ENCODE measurements around the gene KLK5. TPM values are rescaled to one million over a fixed set of nuclear protein-coding genes. Genes with fewer than 3 reads are reported as not detected.

Gene KLK5
- polyA plus RNA-seq, 3 donors = not detected

DNA sequence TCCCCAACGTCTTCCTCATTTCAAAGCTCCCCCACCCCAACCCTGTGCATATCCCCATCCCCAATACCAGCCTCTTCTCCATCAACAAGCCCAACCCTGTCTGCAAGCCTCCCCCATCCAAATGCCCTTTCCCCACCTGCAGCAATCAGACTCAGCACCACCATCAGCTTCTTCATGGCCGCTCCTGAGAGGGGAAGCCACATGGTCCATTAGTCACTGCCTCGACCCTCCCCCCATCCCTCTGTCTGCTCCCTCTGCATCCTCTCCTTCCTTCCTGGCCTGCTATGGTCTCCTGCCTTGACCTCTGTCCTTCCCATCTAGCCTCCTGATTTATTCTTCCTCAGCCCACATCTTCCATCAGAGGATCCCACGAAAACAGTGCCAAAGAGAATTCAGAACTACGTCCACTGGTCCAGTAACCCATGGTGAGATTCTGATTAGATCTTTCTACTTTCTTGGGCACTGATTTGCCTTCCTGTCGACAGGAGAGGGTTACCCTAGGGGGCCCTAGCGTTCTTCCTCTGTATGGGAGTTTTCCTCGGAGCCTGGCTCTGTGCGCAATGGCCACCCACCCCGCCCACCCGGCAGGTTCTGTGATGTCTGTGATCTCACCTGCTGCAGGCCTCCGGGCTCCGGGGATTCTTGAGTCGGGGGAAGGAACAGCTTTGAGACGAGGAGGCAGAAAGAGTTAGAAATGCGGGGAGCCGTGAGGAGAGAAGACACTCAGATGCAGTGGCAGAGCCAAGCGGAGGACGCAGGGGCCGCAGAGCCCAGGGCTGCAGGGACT is 15.3 kb upstream of the KLK5 start:
- Mint-ChIP-seq H3K27me3 (ENCODE audit: low read depth in 3 of 3) (peaks cover 8 to 19% (median 15%) of the 10 kb centered on the region in 3 donors), H3K4me3 (no peak overlapping the region), H3K36me3 (no peaks in the 10 kb centered on the region), H3K27ac (peak overlapping the region in 1 of 7 donors; percentile 41), H3K9me3 (peaks cover 0 to 5% (median 0%) of the 10 kb centered on the region in 7 donors), H3K4me1 (no peaks in the 10 kb centered on the region)
- H3K4me2 ChIP-seq (replicated peaks; ENCODE audit: extremely low read depth, low read length, poor library complexity, severe bottlenecking) = no peak overlapping the region
- no peak for DNase-seq
- WGBS (ENCODE audit: insufficient coverage) = 49% methylated on average over 19 of the region's 20 CpGs
- TF ChIP-seq, protein P1, sequence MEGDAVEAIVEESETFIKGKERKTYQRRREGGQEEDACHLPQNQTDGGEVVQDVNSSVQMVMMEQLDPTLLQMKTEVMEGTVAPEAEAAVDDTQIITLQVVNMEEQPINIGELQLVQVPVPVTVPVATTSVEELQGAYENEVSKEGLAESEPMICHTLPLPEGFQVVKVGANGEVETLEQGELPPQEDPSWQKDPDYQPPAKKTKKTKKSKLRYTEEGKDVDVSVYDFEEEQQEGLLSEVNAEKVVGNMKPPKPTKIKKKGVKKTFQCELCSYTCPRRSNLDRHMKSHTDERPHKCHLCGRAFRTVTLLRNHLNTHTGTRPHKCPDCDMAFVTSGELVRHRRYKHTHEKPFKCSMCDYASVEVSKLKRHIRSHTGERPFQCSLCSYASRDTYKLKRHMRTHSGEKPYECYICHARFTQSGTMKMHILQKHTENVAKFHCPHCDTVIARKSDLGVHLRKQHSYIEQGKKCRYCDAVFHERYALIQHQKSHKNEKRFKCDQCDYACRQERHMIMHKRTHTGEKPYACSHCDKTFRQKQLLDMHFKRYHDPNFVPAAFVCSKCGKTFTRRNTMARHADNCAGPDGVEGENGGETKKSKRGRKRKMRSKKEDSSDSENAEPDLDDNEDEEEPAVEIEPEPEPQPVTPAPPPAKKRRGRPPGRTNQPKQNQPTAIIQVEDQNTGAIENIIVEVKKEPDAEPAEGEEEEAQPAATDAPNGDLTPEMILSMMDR (IDR thresholded peaks at IDR 0.05) = no peak
- no peak overlapping the region for H3K27ac ChIP-seq (ENCODE audit: low read depth in 1 of 2, low read length in 2 of 2)
- H3K9ac ChIP-seq (ENCODE audit: insufficient read depth, low read length, poor library complexity, severe bottlenecking) = no peak overlapping the region
- H3K79me2 ChIP-seq (ENCODE audit: insufficient read depth, low read length) = no peaks in the 10 kb centered on the region
- H3K27me3 ChIP-seq (ENCODE audit: control insufficient read depth in 2 of 2, insufficient read depth in 2 of 2, low read length in 2 of 2) = no peaks in the 10 kb centered on the region
- H3K4me1 ChIP-seq (ENCODE audit: control insufficient read depth in 1 of 2, insufficient read depth in 2 of 2, low read length in 2 of 2) = no peaks in the 10 kb centered on the region
- H2AFZ ChIP-seq (ENCODE audit: insufficient read depth, low read depth, low read length, poor library complexity, severe bottlenecking) = no peak overlapping the region
- intact Hi-C loops (cut with micrococcal nuclease) = no loop called here
- no peak overlapping the region for H3K4me3 ChIP-seq (replicated peaks in 1 of 3; ENCODE audit: low read depth in 2 of 3, low read length in 3 of 3)
- H4K20me1 ChIP-seq (ENCODE audit: insufficient read depth, low read length) = no peaks in the 10 kb centered on the region
- no peaks in the 10 kb centered on the region for H3K9me3 ChIP-seq (replicated peaks in 1 of 2; ENCODE audit: control insufficient read depth in 1 of 2, insufficient read depth in 1 of 2, low read length in 2 of 2)
- H3K36me3 ChIP-seq (replicated peaks in 1 of 2; ENCODE audit: control insufficient read depth in 1 of 2, insufficient read depth in 2 of 2, low read length in 2 of 2) = no peaks in the 10 kb centered on the region

DNA sequence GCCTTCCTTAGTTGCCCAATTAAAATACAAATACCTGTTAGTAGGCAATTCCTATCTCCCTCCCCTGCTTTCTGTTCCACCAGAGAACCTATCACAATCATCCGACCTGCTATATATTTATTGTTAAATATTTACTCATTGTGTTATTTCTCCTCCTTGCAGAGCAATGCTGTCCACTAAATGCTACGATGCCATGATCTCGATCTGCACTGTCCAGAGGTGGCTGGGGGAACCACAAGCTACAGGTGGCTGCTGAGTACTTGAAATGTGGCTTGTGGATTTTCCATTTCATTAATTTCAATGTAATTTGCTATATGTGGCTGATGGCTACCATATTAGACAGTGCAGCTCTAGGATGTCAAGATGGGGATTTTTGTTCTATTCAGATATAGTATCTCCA is 11.4 kb upstream of the KLK5 start:
- no peak overlapping the region for H3K4me3 Mint-ChIP-seq
- no peaks in the 10 kb centered on the region for H3K4me1 Mint-ChIP-seq
- no peaks in the 10 kb centered on the region for H3K36me3 ChIP-seq (replicated peaks in 1 of 2; ENCODE audit: control insufficient read depth in 1 of 2, insufficient read depth in 2 of 2, low read length in 2 of 2)
- peaks cover 3 to 14% (median 9%) of the 10 kb centered on the region in 3 donors for H3K27me3 Mint-ChIP-seq (ENCODE audit: low read depth in 3 of 3)
- no peaks in the 10 kb centered on the region for H3K36me3 Mint-ChIP-seq
- H3K9ac ChIP-seq (ENCODE audit: insufficient read depth, low read length, poor library complexity, severe bottlenecking) = no peak overlapping the region
- no CpG with 5 or more reads among the region's 3 CpGs for WGBS (ENCODE audit: insufficient coverage)
- H3K79me2 ChIP-seq (ENCODE audit: insufficient read depth, low read length) = no peaks in the 10 kb centered on the region
- H3K27me3 ChIP-seq (ENCODE audit: control insufficient read depth in 2 of 2, insufficient read depth in 2 of 2, low read length in 2 of 2) = no peaks in the 10 kb centered on the region
- peaks cover 1 to 16% (median 5%) of the 10 kb centered on the region in 7 donors for H3K9me3 Mint-ChIP-seq
- H3K4me2 ChIP-seq (replicated peaks; ENCODE audit: extremely low read depth, low read length, poor library complexity, severe bottlenecking) = no peak overlapping the region
- H3K27ac Mint-ChIP-seq = no peak overlapping the region
- H3K4me3 ChIP-seq (replicated peaks in 1 of 3; ENCODE audit: low read depth in 2 of 3, low read length in 3 of 3) = no peak overlapping the region
- H3K4me1 ChIP-seq (ENCODE audit: control insufficient read depth in 1 of 2, insufficient read depth in 2 of 2, low read length in 2 of 2) = no peaks in the 10 kb centered on the region
- intact Hi-C loops (cut with micrococcal nuclease) = no loop called here
- no peaks in the 10 kb centered on the region for H3K9me3 ChIP-seq (replicated peaks in 1 of 2; ENCODE audit: control insufficient read depth in 1 of 2, insufficient read depth in 1 of 2, low read length in 2 of 2)
- no peaks in the 10 kb centered on the region for H4K20me1 ChIP-seq (ENCODE audit: insufficient read depth, low read length)
- H3K27ac ChIP-seq (ENCODE audit: low read depth in 1 of 2, low read length in 2 of 2) = no peak overlapping the region
- DNase-seq = no peak
- no peak overlapping the region for H2AFZ ChIP-seq (ENCODE audit: insufficient read depth, low read depth, low read length, poor library complexity, severe bottlenecking)
- TF ChIP-seq, protein P1 (IDR thresholded peaks at IDR 0.05) = no peak

Data from CD14-positive monocyte (primary cell).